Gastrocnemius medialis (tissue), 4 donors: ENCODE results near the gene HDAC4. TPM values are rescaled to one million over a fixed set of nuclear protein-coding genes. Genes with fewer than 3 reads are reported as not detected.

ENCODE experiments used
- ATAC-seq, 2 donors: fragments of 150-250 bp; one replicate each; pipeline ENCODE4 v1.9.1; 2016
- DNase-seq, 2 donors: peaks; one replicate each; pipeline ENCODE4 v3.0.0-alpha.2; 2019
- H3K27ac ChIP-seq, 4 donors: fragments of 200-600 bp; sonication (generic); 1 replicate in 1 of 4; 2 replicates in 3 of 4; pipeline ENCODE4 v1.5.1; 2016 to 2018; ENCODE audit warnings: mild to moderate bottlenecking in 2 of 4, moderate library complexity in 1 of 4
- H3K27me3 ChIP-seq, 3 donors: fragments of 200-600 bp; sonication (generic) in 2 of 3; 1 replicate in 1 of 3; 2 replicates in 2 of 3; pipeline versions ENCODE4 v1.5.1 to v1.6.0; 2016 to 2019; ENCODE audit warnings: mild to moderate bottlenecking in 1 of 3, moderate library complexity in 1 of 3
- H3K36me3 ChIP-seq, 2 donors: fragments of 200-600 bp; sonication (generic) in 1 of 2; one replicate each; pipeline ENCODE4 v1.5.1; 2017 to 2018
- H3K4me1 ChIP-seq, 2 donors: fragments of 200-600 bp; sonication (generic) in 1 of 2; one replicate each; pipeline ENCODE4 v1.5.1; 2016 to 2017; ENCODE audit warnings: mild to moderate bottlenecking in 2 of 2
- H3K4me3 ChIP-seq, 4 donors: fragments of 200-600 bp; sonication (generic) in 3 of 4; 1 replicate in 1 of 4; 2 replicates in 3 of 4; pipeline ENCODE4 v1.5.1; 2016 to 2019; ENCODE audit warnings: mild to moderate bottlenecking in 2 of 4
- H3K9me3 ChIP-seq, 3 donors: fragments of 200-600 bp; sonication (generic) in 2 of 3; 1 replicate in 1 of 3; 2 replicates in 2 of 3; pipeline ENCODE4 v1.5.1; 2016 to 2019
- POLR2A ChIP-seq, 2 donors: fragments of 450-650 bp; IDR thresholded peaks; one replicate each; pipeline ENCODE4 v1.6.1; 2017; ENCODE audit warnings: antibody characterized with exemption in 2 of 2, mild to moderate bottlenecking in 2 of 2, moderate library complexity in 2 of 2
- in situ Hi-C, 4 donors: fragments of 200-750 bp; cut with MboI; loops; one replicate each; pipeline versions ENCODE4 v1.15.0 to v1.8.0; 2017; ENCODE audit warnings: low sequenced_read_pairs in 4 of 4
- intact Hi-C: fragments of 100-400 bp; cut with DNase I; formaldehyde crosslinking; loops from one replicate; pipeline ENCODE4 v1.15.1; 2023; ENCODE audit warnings: low total_unique reads
- total RNA-seq, 4 donors: library from RNA; depleted of rRNA; stranded (reverse); fragments of >200 nt; gene quantifications; one replicate each; pipeline versions ENCODE4 v1.1.0 to v1.2.3, GENCODE V29; 2016
- TF ChIP-seq, protein P1 (sequence below), 5 experiments: fragments of 450-650 bp in 3 of 5; fragments of 200-600 bp in 2 of 5; sonication (generic) in 2 of 5; IDR thresholded peaks in 4 of 5; conservative IDR thresholded peaks in 1 of 5; 1 replicate in 4 of 5; 2 replicates in 1 of 5; pipeline ENCODE4 v1.5.1; 2016 to 2019; ENCODE audit warnings: antibody characterized with exemption in 5 of 5, mild to moderate bottlenecking in 3 of 5, moderate library complexity in 3 of 5

HDAC4 gene
- total RNA-seq, 4 donors from 2014 or later = 23.6 to 257 (median 119) TPM

GRCh38 chr2:239385096-239386000 lies 15.5 kb downstream of the HDAC4 start:
- H3K9me3 ChIP-seq = no peaks in the 10 kb centered on the region
- no peaks in the 10 kb centered on the region for H3K36me3 ChIP-seq
- intact Hi-C loops (no loop called here), in situ Hi-C loops (loop anchor here in 1 of 4 donors (10.0 kb wide), 1 partner anchor 51 kb away; no protein-coding TSS in a partner anchor)
- no peak overlapping the region for H3K27ac ChIP-seq
- H3K4me3 ChIP-seq = no peak overlapping the region
- ATAC-seq (no peak), DNase-seq (no peak)
- H3K4me1 ChIP-seq = no peaks in the 10 kb centered on the region
- TF ChIP-seq, protein P1, sequence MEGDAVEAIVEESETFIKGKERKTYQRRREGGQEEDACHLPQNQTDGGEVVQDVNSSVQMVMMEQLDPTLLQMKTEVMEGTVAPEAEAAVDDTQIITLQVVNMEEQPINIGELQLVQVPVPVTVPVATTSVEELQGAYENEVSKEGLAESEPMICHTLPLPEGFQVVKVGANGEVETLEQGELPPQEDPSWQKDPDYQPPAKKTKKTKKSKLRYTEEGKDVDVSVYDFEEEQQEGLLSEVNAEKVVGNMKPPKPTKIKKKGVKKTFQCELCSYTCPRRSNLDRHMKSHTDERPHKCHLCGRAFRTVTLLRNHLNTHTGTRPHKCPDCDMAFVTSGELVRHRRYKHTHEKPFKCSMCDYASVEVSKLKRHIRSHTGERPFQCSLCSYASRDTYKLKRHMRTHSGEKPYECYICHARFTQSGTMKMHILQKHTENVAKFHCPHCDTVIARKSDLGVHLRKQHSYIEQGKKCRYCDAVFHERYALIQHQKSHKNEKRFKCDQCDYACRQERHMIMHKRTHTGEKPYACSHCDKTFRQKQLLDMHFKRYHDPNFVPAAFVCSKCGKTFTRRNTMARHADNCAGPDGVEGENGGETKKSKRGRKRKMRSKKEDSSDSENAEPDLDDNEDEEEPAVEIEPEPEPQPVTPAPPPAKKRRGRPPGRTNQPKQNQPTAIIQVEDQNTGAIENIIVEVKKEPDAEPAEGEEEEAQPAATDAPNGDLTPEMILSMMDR (IDR thresholded peaks at IDR 0.05 in 4 of 5, conservative IDR thresholded peaks at IDR 0.05 in 1 of 5) = no peak
- TF ChIP-seq POLR2A (IDR thresholded peaks at IDR 0.05) = no peak
- H3K27me3 ChIP-seq = no peaks in the 10 kb centered on the region

DNA sequence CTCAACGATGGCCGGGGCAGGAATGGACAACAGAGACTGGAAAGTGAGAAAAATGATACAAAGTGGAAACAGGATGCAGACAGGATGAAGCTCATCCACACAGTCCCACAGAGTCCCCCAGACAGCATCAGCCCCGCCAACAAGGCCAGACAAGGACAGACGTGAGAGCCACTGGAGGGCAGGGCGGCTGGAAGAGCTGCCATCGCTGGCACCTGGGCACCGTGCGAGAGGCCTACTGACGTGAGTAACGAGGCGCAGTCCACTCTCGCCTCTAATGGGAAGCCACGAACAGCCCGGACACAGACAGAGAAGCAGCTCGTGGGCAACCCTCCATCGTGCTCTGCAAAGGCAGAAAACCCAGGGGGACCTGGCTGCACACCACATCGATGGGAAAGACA lies 17.1 kb downstream of the HDAC4 start:
- in situ Hi-C loops (loop anchor here in 1 of 4 donors (10.0 kb wide), 1 partner anchor 49 kb away; no protein-coding TSS in a partner anchor), intact Hi-C loops (no loop called here)
- TF ChIP-seq POLR2A (IDR thresholded peaks at IDR 0.05) = no peak
- TF ChIP-seq, protein P1 (IDR thresholded peaks at IDR 0.05 in 4 of 5, conservative IDR thresholded peaks at IDR 0.05 in 1 of 5) = no peak
- Histone ChIP-seq H3K27me3 (no peaks in the 10 kb centered on the region), H3K36me3 (no peaks in the 10 kb centered on the region), H3K4me3 (no peak overlapping the region), H3K27ac (no peak overlapping the region), H3K9me3 (no peaks in the 10 kb centered on the region), H3K4me1 (no peaks in the 10 kb centered on the region)
- DNase-seq (no peak), ATAC-seq (no peak)

GRCh38 chr2:239383036-239383758 lies 17.6 kb downstream of the HDAC4 start:
- ATAC-seq = no peak
- no peaks in the 10 kb centered on the region for H3K9me3 ChIP-seq
- no peak overlapping the region for H3K4me3 ChIP-seq
- no peaks in the 10 kb centered on the region for H3K4me1 ChIP-seq
- H3K36me3 ChIP-seq = no peaks in the 10 kb centered on the region
- intact Hi-C loops (no loop called here), in situ Hi-C loops (loop anchor here in 1 of 4 donors (10.0 kb wide), 1 partner anchor 48 kb away; no protein-coding TSS in a partner anchor)
- TF ChIP-seq POLR2A (IDR thresholded peaks at IDR 0.05) = no peak
- TF ChIP-seq, protein P1 (IDR thresholded peaks at IDR 0.05 in 4 of 5, conservative IDR thresholded peaks at IDR 0.05 in 1 of 5) = no peak
- no peaks in the 10 kb centered on the region for H3K27me3 ChIP-seq
- no peak for DNase-seq
- no peak overlapping the region for H3K27ac ChIP-seq

- no peak overlapping the region for H3K27ac ChIP-seq
- no peaks in the 10 kb centered on the region for H3K9me3 ChIP-seq
- in situ Hi-C loops = loop anchor here in 1 of 4 donors (10.0 kb wide), 1 partner anchor 48 kb away; no protein-coding TSS in a partner anchor
- intact Hi-C loops = no loop called here
- no peaks in the 10 kb centered on the region for H3K4me1 ChIP-seq
- TF ChIP-seq POLR2A (IDR thresholded peaks at IDR 0.05) = no peak
- no peaks in the 10 kb centered on the region for H3K36me3 ChIP-seq
- H3K4me3 ChIP-seq = no peak overlapping the region
- ATAC-seq (no peak), DNase-seq (no peak)
- no peaks in the 10 kb centered on the region for H3K27me3 ChIP-seq
These were observed 18.4 kb downstream of the HDAC4 start for GRCh38 chr2:239382384-239382880.
